OCI-LY7 (cell line): Measurements from ENCODE around the gene KRTAP12-2. TPM values are rescaled to one million over a fixed set of nuclear protein-coding genes. Genes with fewer than 3 reads are reported as not detected.
"Not testable (repeated sequence)": the region's sequence is repeated elsewhere in the genome, so short reads cannot be mapped to it uniquely, and the experiment has no call there.

Experiments
- BruUV-seq: library from RNA; stranded (reverse); fragments of 400-500 nt; replicated peaks from 2 replicates; lab custom pipeline; 2021; lab: Mats Ljungman, UMichigan
- CTCF ChIA-PET: fragments of 300-600 bp; sonication (Branson Sonifier 250); formaldehyde crosslinking; loops from one replicate; lab custom pipeline; 2022; ENCODE audit warnings: antibody characterized with exemption; ENCODE audit not compliant: unreplicated experiment; lab: Charles Lee
- POLR2A ChIA-PET: fragments of 300-600 bp; sonication (Branson Sonifier 250); formaldehyde crosslinking; loops from one replicate; lab custom pipeline; 2022; ENCODE audit warnings: antibody characterized with exemption; lab: Charles Lee
- DNase-seq: peaks from one replicate; pipeline ENCODE4 v3.0.0-alpha.2; 2015; ENCODE audit warnings: low spot score
- H2AFZ ChIP-seq: fragments of 200-600 bp; sonication (generic), shearing (Covaris generic); 2 replicates; pipeline ENCODE4 v1.6.1; 2014; ENCODE audit warnings: mild to moderate bottlenecking, antibody characterized with exemption, low read length, moderate library complexity
- H3K27ac ChIP-seq: fragments of 200-600 bp; sonication (generic); 2 replicates; pipeline ENCODE4 v1.5.1; 2014; ENCODE audit warnings: mixed run types, low read depth, mild to moderate bottlenecking, moderate library complexity, low read length, inconsistent platforms; ENCODE audit not compliant: poor library complexity, severe bottlenecking
- H3K36me3 ChIP-seq: fragments of 200-600 bp; sonication (generic); 2 replicates; pipeline ENCODE4 v1.6.1; 2014; ENCODE audit warnings: mild to moderate bottlenecking, antibody characterized with exemption, low read length, moderate library complexity, mixed read lengths; ENCODE audit not compliant: insufficient read depth
- H3K4me1 ChIP-seq: fragments of 200-600 bp; sonication (generic); 2 replicates; pipeline ENCODE4 v1.5.1; 2014; ENCODE audit warnings: mild to moderate bottlenecking, low read length; ENCODE audit not compliant: insufficient read depth, poor library complexity, severe bottlenecking
- H3K4me2 ChIP-seq: fragments of 200-600 bp; sonication (generic); 2 replicates; pipeline ENCODE4 v1.6.1; 2014; ENCODE audit warnings: mild to moderate bottlenecking, low read length
- H3K4me3 ChIP-seq: fragments of 200-600 bp; sonication (generic); 2 replicates; pipeline ENCODE4 v1.5.1; 2014; ENCODE audit warnings: mild to moderate bottlenecking, low read depth, low read length; ENCODE audit not compliant: poor library complexity, severe bottlenecking
- H3K79me2 ChIP-seq: fragments of 200-600 bp; sonication (generic); 2 replicates; pipeline ENCODE4 v1.6.1; 2016; ENCODE audit warnings: low read depth, mild to moderate bottlenecking, low read length, moderate library complexity, mixed read lengths; ENCODE audit not compliant: insufficient read depth
- H3K9me2 ChIP-seq: fragments of 200-600 bp; sonication (generic); 2 replicates; pipeline ENCODE4 v1.6.1; 2016; ENCODE audit warnings: mild to moderate bottlenecking, low read length, mixed read lengths; ENCODE audit not compliant: insufficient read depth
- H3K9me3 ChIP-seq: fragments of 200-600 bp; sonication (generic); 2 replicates; pipeline ENCODE4 v1.6.1; 2014; ENCODE audit warnings: mild to moderate bottlenecking, mixed run types, low read length, mixed read lengths
- H4K20me1 ChIP-seq: fragments of 200-600 bp; sonication (generic); 2 replicates; pipeline ENCODE4 v1.6.1; 2014; ENCODE audit warnings: mild to moderate bottlenecking, antibody characterized with exemption, low read length, moderate library complexity, mixed read lengths; ENCODE audit not compliant: insufficient read depth
- EZH2phosphoT487 ChIP-seq: fragments of 200-600 bp; sonication (generic); IDR thresholded peaks from 2 replicates; pipeline ENCODE4 v1.6.1; 2018; ENCODE audit warnings: low read depth, borderline replicate concordance, mild to moderate bottlenecking, mixed run types, antibody characterized with exemption, low read length, moderate library complexity, mixed read lengths
- intact Hi-C: fragments of 100-400 bp; cut with micrococcal nuclease; formaldehyde crosslinking; loops from one replicate; pipeline ENCODE4 v1.10.0; 2022; ENCODE audit not compliant: unreplicated experiment
- total RNA-seq, 2 experiments: library from RNA; depleted of rRNA in 1 of 2; stranded (reverse); fragments of >200 nt in 1 of 2; shearing (Covaris generic) in 1 of 2; gene quantifications; 2 replicates each; pipeline ENCODE4 v1.2.3, GENCODE V29; 2014 to 2022
- TF ChIP-seq, protein P1 (sequence below): fragments of 200-600 bp; sonication (generic); conservative IDR thresholded peaks from 2 replicates; pipeline ENCODE4 v1.5.1; 2014; ENCODE audit warnings: mild to moderate bottlenecking, antibody characterized with exemption, low read length, moderate library complexity, mixed read lengths

KRTAP12-2 gene
- total RNA-seq, 2 experiments from 2014 or later, result not detected

DNA sequence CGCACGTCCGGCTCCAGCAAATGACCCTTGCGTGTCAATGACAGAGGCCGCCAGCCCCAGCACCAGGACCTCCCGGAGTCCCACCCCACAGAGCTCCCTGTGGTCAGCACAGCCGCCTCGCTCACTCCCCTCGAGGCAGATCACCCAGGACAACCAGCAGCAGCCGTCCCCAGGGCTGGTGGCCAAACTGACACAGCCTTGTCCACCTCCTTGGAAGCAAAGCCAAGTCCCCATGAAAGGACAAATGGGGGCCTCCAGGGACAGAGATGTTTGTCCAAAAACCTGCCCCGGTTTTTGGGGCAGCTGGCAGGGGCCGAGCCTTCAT lies 27.4 kb downstream of the KRTAP12-2 start:
- no peaks in the 10 kb centered on the region for H3K9me2 ChIP-seq
- TF ChIP-seq, protein P1, sequence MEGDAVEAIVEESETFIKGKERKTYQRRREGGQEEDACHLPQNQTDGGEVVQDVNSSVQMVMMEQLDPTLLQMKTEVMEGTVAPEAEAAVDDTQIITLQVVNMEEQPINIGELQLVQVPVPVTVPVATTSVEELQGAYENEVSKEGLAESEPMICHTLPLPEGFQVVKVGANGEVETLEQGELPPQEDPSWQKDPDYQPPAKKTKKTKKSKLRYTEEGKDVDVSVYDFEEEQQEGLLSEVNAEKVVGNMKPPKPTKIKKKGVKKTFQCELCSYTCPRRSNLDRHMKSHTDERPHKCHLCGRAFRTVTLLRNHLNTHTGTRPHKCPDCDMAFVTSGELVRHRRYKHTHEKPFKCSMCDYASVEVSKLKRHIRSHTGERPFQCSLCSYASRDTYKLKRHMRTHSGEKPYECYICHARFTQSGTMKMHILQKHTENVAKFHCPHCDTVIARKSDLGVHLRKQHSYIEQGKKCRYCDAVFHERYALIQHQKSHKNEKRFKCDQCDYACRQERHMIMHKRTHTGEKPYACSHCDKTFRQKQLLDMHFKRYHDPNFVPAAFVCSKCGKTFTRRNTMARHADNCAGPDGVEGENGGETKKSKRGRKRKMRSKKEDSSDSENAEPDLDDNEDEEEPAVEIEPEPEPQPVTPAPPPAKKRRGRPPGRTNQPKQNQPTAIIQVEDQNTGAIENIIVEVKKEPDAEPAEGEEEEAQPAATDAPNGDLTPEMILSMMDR, result no peak
- TF ChIP-seq EZH2phosphoT487, result no peak
- no TSS peak for BruUV-seq
- no peaks in the 10 kb centered on the region for H4K20me1 ChIP-seq
- no peak overlapping the region for H2AFZ ChIP-seq
- H3K4me2 ChIP-seq, result no peak overlapping the region
- CTCF ChIA-PET, result no interaction called here
- intact Hi-C loops, result no loop called here
- no peak overlapping the region for H3K27ac ChIP-seq
- no peaks in the 10 kb centered on the region for H3K9me3 ChIP-seq
- POLR2A ChIA-PET, result no interaction called here
- no peaks in the 10 kb centered on the region for H3K36me3 ChIP-seq
- DNase-seq, result no peak
- no peak overlapping the region for H3K4me3 ChIP-seq
- no peaks in the 10 kb centered on the region for H3K4me1 ChIP-seq
- H3K79me2 ChIP-seq, result no peaks in the 10 kb centered on the region

DNA sequence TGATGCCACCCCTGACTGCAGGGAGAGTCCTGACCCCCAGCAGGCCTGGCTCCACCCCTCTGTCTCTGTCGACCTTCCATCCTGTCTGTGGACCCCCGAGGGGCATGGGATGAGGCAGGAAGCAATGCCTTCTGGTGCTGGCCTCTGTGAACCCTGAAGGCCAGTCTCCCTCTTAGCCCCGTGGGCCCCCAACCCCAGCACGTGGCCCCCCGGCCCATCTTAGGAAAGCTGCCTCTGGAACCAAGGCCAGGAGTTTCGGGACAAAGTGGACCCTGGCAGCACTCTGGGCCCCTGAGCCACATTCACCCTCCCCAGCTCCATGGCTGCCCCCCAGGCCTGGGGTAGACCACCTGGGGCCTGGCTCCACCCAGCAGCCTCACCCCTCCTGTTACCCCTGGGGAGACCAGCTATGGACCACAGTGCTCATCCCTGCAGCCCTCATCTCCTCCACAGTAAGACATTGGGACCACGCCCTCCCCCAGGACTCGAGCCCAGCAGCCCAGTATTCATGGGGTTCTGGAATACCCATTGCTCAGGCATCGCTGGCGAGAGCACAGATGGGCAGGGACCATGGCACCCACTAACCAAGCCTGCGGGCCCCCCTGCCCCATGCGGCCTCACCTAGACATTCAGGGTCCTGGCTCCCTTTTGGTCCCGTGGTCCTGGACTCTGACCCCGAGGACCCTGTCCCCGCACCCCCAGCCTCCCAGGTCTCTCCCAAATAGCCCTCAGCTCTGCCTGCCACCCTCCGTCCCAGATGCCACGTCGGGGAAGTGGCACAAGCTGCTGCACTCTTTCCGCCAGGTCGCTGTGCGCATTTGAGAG lies 28.0 kb downstream of the KRTAP12-2 start:
- H3K36me3 ChIP-seq, H3K9me3 ChIP-seq, H4K20me1 ChIP-seq, intact Hi-C loops, DNase-seq, H3K4me2 ChIP-seq, H2AFZ ChIP-seq, H3K9me2 ChIP-seq, H3K4me3 ChIP-seq, POLR2A ChIA-PET, H3K4me1 ChIP-seq, H3K27ac ChIP-seq, H3K79me2 ChIP-seq, CTCF ChIA-PET, BruUV-seq: not testable (repeated sequence)

DNA sequence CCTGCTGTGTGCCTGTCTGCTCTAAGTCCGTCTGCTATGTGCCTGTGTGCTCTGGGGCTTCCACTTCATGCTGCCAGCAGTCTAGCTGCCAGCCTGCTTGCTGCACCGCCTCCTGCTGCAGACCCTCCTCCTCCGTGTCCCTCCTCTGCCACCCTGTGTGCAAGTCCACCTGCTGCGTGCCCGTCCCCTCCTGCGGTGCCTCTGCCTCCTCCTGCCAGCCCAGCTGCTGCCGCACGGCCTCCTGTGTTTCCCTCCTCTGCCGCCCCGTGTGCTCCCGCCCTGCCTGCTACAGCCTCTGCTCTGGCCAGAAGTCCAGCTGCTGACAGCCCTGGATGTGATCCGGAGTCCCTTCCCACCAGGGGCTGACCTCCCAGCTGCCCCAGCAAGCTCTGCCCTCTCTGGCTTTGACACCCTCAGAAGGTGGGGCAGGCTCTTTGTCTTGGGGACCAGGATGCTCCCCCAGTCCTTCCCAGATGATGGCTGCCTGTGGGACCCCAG lies 28.8 kb downstream of the KRTAP12-2 start:
- H3K4me3 ChIP-seq, H3K36me3 ChIP-seq, H3K27ac ChIP-seq, BruUV-seq, H3K79me2 ChIP-seq, DNase-seq, H3K4me2 ChIP-seq, H3K4me1 ChIP-seq, CTCF ChIA-PET, POLR2A ChIA-PET, H2AFZ ChIP-seq, intact Hi-C loops, H4K20me1 ChIP-seq, H3K9me3 ChIP-seq, H3K9me2 ChIP-seq: not testable (repeated sequence)
